GM23338 (cell line): Measurements from ENCODE around the gene TRIM72. TPM values are rescaled to one million over a fixed set of nuclear protein-coding genes. Genes with fewer than 3 reads are reported as not detected.
A peak's percentile ranks its signal among the peaks of the same experiment; 100 is the strongest.

Source experiments
- ATAC-seq: fragments of 200-7000 bp; cut with Tn5 transposase; 3 replicates; pipeline ENCODE4 v1.9.1; 2020
- DNase-seq: peaks from one replicate; pipeline ENCODE4 v3.0.0-alpha.2; 2015; ENCODE audit warnings: low spot score
- H2AFZ ChIP-seq: fragments of 200-600 bp; sonication (generic); 2 replicates; pipeline ENCODE4 v1.8.0; 2016; ENCODE audit warnings: antibody characterized with exemption, mild to moderate bottlenecking, moderate library complexity
- H3F3A ChIP-seq: fragments of 200-600 bp; sonication (generic); replicated peaks from 2 replicates; pipeline ENCODE4 v1.8.0; 2017; ENCODE audit warnings: antibody characterized with exemption, mixed run types, low read depth
- H3K27ac ChIP-seq: fragments of 200-600 bp; sonication (generic); 2 replicates; pipeline ENCODE4 v1.6.1; 2016; ENCODE audit warnings: low read depth
- H3K27me3 ChIP-seq: fragments of 200-600 bp; sonication (generic); 2 replicates; pipeline ENCODE4 v1.8.0; 2016; ENCODE audit warnings: mild to moderate bottlenecking, mixed run types, moderate library complexity; ENCODE audit not compliant: insufficient read depth
- H3K36me3 ChIP-seq: fragments of 200-600 bp; sonication (generic); 2 replicates; pipeline ENCODE4 v1.8.0; 2016; ENCODE audit warnings: mild to moderate bottlenecking; ENCODE audit not compliant: insufficient read depth
- H3K4me1 ChIP-seq: fragments of 200-600 bp; sonication (generic); 2 replicates; pipeline ENCODE4 v1.8.0; 2016; ENCODE audit warnings: mild to moderate bottlenecking, moderate library complexity; ENCODE audit not compliant: insufficient read depth
- H3K4me2 ChIP-seq: fragments of 200-600 bp; sonication (generic); 2 replicates; pipeline ENCODE4 v1.7.1; 2017; ENCODE audit warnings: mixed run types
- H3K4me3 ChIP-seq: fragments of 200-600 bp; sonication (generic); 2 replicates; pipeline ENCODE4 v1.6.1; 2016; ENCODE audit warnings: mixed run types
- H3K79me2 ChIP-seq: fragments of 200-600 bp; sonication (generic); replicated peaks from 2 replicates; pipeline ENCODE4 v1.8.0; 2017; ENCODE audit warnings: mild to moderate bottlenecking; ENCODE audit not compliant: insufficient read depth
- H3K9me2 ChIP-seq: fragments of 200-600 bp; sonication (generic); 2 replicates; pipeline ENCODE4 v1.8.0; 2017; ENCODE audit not compliant: insufficient read depth
- H4K20me1 ChIP-seq: fragments of 200-600 bp; sonication (generic); replicated peaks from 2 replicates; pipeline ENCODE4 v1.8.0; 2017; ENCODE audit warnings: mild to moderate bottlenecking; ENCODE audit not compliant: insufficient read depth
- H3K27ac Mint-ChIP-seq: 2 replicates; pipeline ENCODE4 v1.8.0; 2020; ENCODE audit warnings: inconsistent platforms, mild to moderate bottlenecking, moderate library complexity, mixed read lengths
- H3K27me3 Mint-ChIP-seq: 3 replicates; pipeline ENCODE4 v1.8.0; 2022; ENCODE audit warnings: low read depth, mild to moderate bottlenecking, moderate library complexity, mixed read lengths, inconsistent platforms; ENCODE audit not compliant: insufficient read depth, poor library complexity
- H3K36me3 Mint-ChIP-seq: 3 replicates; pipeline ENCODE4 v1.8.0; 2021; ENCODE audit warnings: low read depth, mild to moderate bottlenecking, inconsistent platforms, moderate library complexity, mixed read lengths
- H3K4me1 Mint-ChIP-seq: 3 replicates; pipeline ENCODE4 v1.8.0; 2020; ENCODE audit warnings: mild to moderate bottlenecking, inconsistent platforms, mixed read lengths
- H3K4me3 Mint-ChIP-seq: 3 replicates; pipeline ENCODE4 v1.8.0; 2021; ENCODE audit warnings: moderate library complexity, mild to moderate bottlenecking, inconsistent platforms, mixed read lengths
- H3K9me3 Mint-ChIP-seq: 3 replicates; pipeline ENCODE4 v1.8.0; 2020; ENCODE audit warnings: moderate library complexity, mild to moderate bottlenecking, inconsistent platforms, mixed read lengths
- CREB1 ChIP-seq: fragments of 250-450 bp; sonication (Bioruptor Pico); IDR thresholded peaks from 2 replicates; pipeline ENCODE4 v1.5.0; 2020; ENCODE audit warnings: low read depth, mild to moderate bottlenecking, moderate library complexity
- EZH2 ChIP-seq: fragments of 200-600 bp; sonication (generic); IDR thresholded peaks from one replicate; pipeline ENCODE4 v1.8.0; 2017; ENCODE audit warnings: antibody characterized with exemption, mild to moderate bottlenecking, low read depth; ENCODE audit not compliant: unreplicated experiment
- JUNB ChIP-seq: IDR thresholded peaks from one replicate; pipeline ENCODE4 v1.6.1; 2016; ENCODE audit warnings: antibody characterized with exemption; ENCODE audit not compliant: unreplicated experiment
- NANOG ChIP-seq: IDR thresholded peaks from 2 replicates; pipeline ENCODE4 v1.6.1; 2016; ENCODE audit warnings: antibody characterized with exemption, borderline replicate concordance
- POLR2AphosphoS5 ChIP-seq: IDR thresholded peaks from 2 replicates; pipeline ENCODE4 v1.6.1; 2016; ENCODE audit warnings: antibody characterized with exemption, low read depth
- STAT1 ChIP-seq: IDR thresholded peaks from one replicate; pipeline ENCODE4 v1.6.1; 2016; ENCODE audit warnings: antibody characterized with exemption; ENCODE audit not compliant: unreplicated experiment
- ZNF114 ChIP-seq: fragments of 250-450 bp; sonication (Bioruptor Pico); IDR thresholded peaks from 2 replicates; pipeline ENCODE4 v1.5.0; 2020; ENCODE audit warnings: mild to moderate bottlenecking, moderate library complexity
- polyA plus RNA-seq: library from polyadenylated mRNA; unstranded; fragments of >200 nt; fragmentation: Nextera tagmentation; extraction: Ambion mirVana; gene quantifications from 2 replicates; pipeline ENCODE4 v1.2.1, GENCODE V29; 2016
- total RNA-seq: library from RNA; depleted of rRNA; stranded (reverse); fragments of >200 nt; shearing (Covaris generic); gene quantifications from 2 replicates; pipeline ENCODE4 v1.2.3, GENCODE V29; 2014
- TF ChIP-seq, protein P1 (sequence below), 2 experiments: fragments of 200-600 bp in 1 of 2; sonication (generic) in 1 of 2; conservative IDR thresholded peaks; 2 replicates each; pipeline versions ENCODE4 v1.5.1 to v1.6.1; 2016 to 2017; ENCODE audit warnings: antibody characterized with exemption in 2 of 2, low read depth in 2 of 2, mild to moderate bottlenecking in 2 of 2, moderate library complexity in 1 of 2
- TF ChIP-seq, protein P2 (sequence below): IDR thresholded peaks from one replicate; pipeline ENCODE4 v1.6.1; 2018; ENCODE audit warnings: antibody characterized with exemption; ENCODE audit not compliant: unreplicated experiment
- TF ChIP-seq, protein P3 (sequence below): IDR thresholded peaks from 2 replicates; pipeline ENCODE4 v1.6.1; 2016; ENCODE audit warnings: antibody characterized with exemption

TRIM72 gene
- total and polyA plus RNA-seq, 2 experiments from 2014 or later, result 0.81 to 1.3 TPM

DNA sequence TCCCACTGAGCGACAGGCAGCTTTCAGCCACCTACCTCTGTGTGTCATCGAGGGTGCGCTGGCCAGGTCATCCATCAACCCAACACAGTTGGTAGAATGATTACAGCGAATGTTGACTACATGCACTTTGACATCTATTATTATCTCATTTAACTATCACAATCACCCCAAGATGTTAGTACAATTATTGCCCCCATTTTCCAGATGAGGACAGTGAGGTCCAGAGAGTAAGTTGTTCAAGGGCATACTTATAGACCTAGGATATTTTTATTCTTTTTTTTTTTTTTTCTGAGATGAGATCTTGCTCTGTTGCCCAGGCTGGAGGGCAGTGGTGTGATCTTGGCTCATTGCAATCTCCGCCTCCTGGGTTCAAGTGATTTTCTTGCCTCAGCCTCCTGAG is 37.5 kb downstream of the TRIM72 start:
- no peak overlapping the region for H3K4me3 ChIP-seq
- TF ChIP-seq, protein P1, sequence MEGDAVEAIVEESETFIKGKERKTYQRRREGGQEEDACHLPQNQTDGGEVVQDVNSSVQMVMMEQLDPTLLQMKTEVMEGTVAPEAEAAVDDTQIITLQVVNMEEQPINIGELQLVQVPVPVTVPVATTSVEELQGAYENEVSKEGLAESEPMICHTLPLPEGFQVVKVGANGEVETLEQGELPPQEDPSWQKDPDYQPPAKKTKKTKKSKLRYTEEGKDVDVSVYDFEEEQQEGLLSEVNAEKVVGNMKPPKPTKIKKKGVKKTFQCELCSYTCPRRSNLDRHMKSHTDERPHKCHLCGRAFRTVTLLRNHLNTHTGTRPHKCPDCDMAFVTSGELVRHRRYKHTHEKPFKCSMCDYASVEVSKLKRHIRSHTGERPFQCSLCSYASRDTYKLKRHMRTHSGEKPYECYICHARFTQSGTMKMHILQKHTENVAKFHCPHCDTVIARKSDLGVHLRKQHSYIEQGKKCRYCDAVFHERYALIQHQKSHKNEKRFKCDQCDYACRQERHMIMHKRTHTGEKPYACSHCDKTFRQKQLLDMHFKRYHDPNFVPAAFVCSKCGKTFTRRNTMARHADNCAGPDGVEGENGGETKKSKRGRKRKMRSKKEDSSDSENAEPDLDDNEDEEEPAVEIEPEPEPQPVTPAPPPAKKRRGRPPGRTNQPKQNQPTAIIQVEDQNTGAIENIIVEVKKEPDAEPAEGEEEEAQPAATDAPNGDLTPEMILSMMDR (conservative IDR thresholded peaks at IDR 0.05; ENCODE audit: low read depth in 2 of 2), result no peak
- no peak for TF ChIP-seq EZH2
- TF ChIP-seq, protein P2, sequence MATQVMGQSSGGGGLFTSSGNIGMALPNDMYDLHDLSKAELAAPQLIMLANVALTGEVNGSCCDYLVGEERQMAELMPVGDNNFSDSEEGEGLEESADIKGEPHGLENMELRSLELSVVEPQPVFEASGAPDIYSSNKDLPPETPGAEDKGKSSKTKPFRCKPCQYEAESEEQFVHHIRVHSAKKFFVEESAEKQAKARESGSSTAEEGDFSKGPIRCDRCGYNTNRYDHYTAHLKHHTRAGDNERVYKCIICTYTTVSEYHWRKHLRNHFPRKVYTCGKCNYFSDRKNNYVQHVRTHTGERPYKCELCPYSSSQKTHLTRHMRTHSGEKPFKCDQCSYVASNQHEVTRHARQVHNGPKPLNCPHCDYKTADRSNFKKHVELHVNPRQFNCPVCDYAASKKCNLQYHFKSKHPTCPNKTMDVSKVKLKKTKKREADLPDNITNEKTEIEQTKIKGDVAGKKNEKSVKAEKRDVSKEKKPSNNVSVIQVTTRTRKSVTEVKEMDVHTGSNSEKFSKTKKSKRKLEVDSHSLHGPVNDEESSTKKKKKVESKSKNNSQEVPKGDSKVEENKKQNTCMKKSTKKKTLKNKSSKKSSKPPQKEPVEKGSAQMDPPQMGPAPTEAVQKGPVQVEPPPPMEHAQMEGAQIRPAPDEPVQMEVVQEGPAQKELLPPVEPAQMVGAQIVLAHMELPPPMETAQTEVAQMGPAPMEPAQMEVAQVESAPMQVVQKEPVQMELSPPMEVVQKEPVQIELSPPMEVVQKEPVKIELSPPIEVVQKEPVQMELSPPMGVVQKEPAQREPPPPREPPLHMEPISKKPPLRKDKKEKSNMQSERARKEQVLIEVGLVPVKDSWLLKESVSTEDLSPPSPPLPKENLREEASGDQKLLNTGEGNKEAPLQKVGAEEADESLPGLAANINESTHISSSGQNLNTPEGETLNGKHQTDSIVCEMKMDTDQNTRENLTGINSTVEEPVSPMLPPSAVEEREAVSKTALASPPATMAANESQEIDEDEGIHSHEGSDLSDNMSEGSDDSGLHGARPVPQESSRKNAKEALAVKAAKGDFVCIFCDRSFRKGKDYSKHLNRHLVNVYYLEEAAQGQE, result no peak
- TF ChIP-seq, protein P3, sequence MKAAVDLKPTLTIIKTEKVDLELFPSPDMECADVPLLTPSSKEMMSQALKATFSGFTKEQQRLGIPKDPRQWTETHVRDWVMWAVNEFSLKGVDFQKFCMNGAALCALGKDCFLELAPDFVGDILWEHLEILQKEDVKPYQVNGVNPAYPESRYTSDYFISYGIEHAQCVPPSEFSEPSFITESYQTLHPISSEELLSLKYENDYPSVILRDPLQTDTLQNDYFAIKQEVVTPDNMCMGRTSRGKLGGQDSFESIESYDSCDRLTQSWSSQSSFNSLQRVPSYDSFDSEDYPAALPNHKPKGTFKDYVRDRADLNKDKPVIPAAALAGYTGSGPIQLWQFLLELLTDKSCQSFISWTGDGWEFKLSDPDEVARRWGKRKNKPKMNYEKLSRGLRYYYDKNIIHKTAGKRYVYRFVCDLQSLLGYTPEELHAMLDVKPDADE, result no peak
- TF ChIP-seq POLR2AphosphoS5, result no peak
- no peak for TF ChIP-seq CREB1 (CRISPR knock-in tag)
- no peak for TF ChIP-seq JUNB
- TF ChIP-seq ZNF114 (CRISPR knock-in tag), result no peak
- H4K20me1 ChIP-seq, result no peaks in the 10 kb centered on the region
- DNase-seq (no peak), ATAC-seq (no peak)
- H3K36me3 Mint-ChIP-seq, result no peaks in the 10 kb centered on the region
- H3K4me2 ChIP-seq, result no peak overlapping the region
- no peaks in the 10 kb centered on the region for H3K27me3 ChIP-seq
- H3K4me3 Mint-ChIP-seq, result no peak overlapping the region
- H3K9me3 Mint-ChIP-seq, result no peaks in the 10 kb centered on the region; the same call in 2 of the 3 replicates
- H3K9me2 ChIP-seq, result no peaks in the 10 kb centered on the region
- H3K27me3 Mint-ChIP-seq, result peaks cover 9% of the 10 kb centered on the region
- H3F3A ChIP-seq, result no peaks in the 10 kb centered on the region; the same call in 1 of the 2 replicates
- H3K36me3 ChIP-seq, result no peaks in the 10 kb centered on the region
- H3K4me1 ChIP-seq, result peaks cover 6% of the 10 kb centered on the region
- no peak overlapping the region for H3K27ac ChIP-seq
- peaks cover 7% of the 10 kb centered on the region; the same call in 2 of the 3 replicates for H3K4me1 Mint-ChIP-seq
- H3K27ac Mint-ChIP-seq, result no peak overlapping the region
- no peaks in the 10 kb centered on the region for H3K79me2 ChIP-seq
- H2AFZ ChIP-seq, result no peak overlapping the region

DNA sequence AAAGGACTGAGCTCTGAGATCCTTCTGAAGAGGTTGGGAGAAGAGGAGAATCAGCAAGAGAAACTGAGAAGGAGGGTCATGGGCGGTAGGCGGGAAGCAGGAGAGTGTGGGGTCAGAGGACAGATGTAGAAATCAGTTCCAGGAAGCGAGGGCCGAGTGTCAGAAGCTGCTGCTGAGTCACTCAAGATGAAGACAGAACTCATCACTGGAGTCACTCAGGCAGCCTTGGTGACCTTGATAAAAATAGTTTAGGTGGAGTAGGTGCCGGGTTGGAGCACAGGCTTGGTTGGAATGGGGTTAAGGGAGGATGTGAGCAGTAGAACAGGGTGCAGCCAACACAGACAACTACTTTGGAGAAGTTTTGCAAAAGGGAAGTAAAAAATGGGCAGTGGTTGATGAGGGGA is 39.7 kb downstream of the TRIM72 start:
- no peak overlapping the region for H3K4me3 ChIP-seq
- peak overlapping the region; percentile 38; the same call in 1 of the 2 replicates for H2AFZ ChIP-seq
- no peak overlapping the region for H3K27ac ChIP-seq
- H3K4me1 ChIP-seq, result no peaks in the 10 kb centered on the region
- Mint-ChIP-seq H3K4me1 (no peaks in the 10 kb centered on the region; the same call in 2 of the 3 replicates), H3K27me3 (peaks cover 9% of the 10 kb centered on the region), H3K9me3 (no peaks in the 10 kb centered on the region; the same call in 2 of the 3 replicates), H3K36me3 (no peaks in the 10 kb centered on the region), H3K27ac (no peak overlapping the region), H3K4me3 (no peak overlapping the region; the same call in 2 of the 3 replicates)
- DNase-seq (no peak), ATAC-seq (no peak)
- no peaks in the 10 kb centered on the region for H3K27me3 ChIP-seq
- no peaks in the 10 kb centered on the region for H3K36me3 ChIP-seq
- H3K4me2 ChIP-seq, result no peak overlapping the region
- no peaks in the 10 kb centered on the region for H3F3A ChIP-seq
- no peaks in the 10 kb centered on the region for H3K9me2 ChIP-seq
- no peaks in the 10 kb centered on the region for H3K79me2 ChIP-seq
- no peaks in the 10 kb centered on the region for H4K20me1 ChIP-seq
- TF ChIP-seq STAT1, result no peak
- TF ChIP-seq POLR2AphosphoS5, result no peak
- TF ChIP-seq NANOG, result no peak
- TF ChIP-seq, protein P1 (conservative IDR thresholded peaks at IDR 0.05; ENCODE audit: low read depth in 2 of 2), result no peak
- TF ChIP-seq JUNB, result no peak
- TF ChIP-seq CREB1 (CRISPR knock-in tag), result no peak
